Osteoblast (primary cell): ENCODE results near the gene CBX2. TPM values are rescaled to one million over a fixed set of nuclear protein-coding genes. Genes with fewer than 3 reads are reported as not detected.
A peak's percentile ranks its signal among the peaks of the same experiment; 100 is the strongest.

Source experiments
- DNase-seq: peaks from one replicate; pipeline ENCODE4 v3.0.0; 2011; ENCODE audit warnings: low spot score, mixed read lengths; ENCODE audit not compliant: insufficient read length; ENCODE audit errors: missing footprints
- H2AFZ ChIP-seq: 2 replicates; pipeline ENCODE4 v1.6.0; 2011; ENCODE audit warnings: mild to moderate bottlenecking, low read length
- H3K27ac ChIP-seq: 2 replicates; pipeline ENCODE4 v1.5.1; 2011; ENCODE audit warnings: mild to moderate bottlenecking, low read depth, low read length, moderate library complexity
- H3K27me3 ChIP-seq: 2 replicates; pipeline ENCODE4 v1.6.0; 2012; ENCODE audit warnings: mild to moderate bottlenecking, control low read depth, inconsistent platforms, low read length, moderate library complexity; ENCODE audit not compliant: insufficient read depth
- H3K36me3 ChIP-seq: 2 replicates; pipeline ENCODE4 v1.5.1; 2011; ENCODE audit warnings: mild to moderate bottlenecking, low read length, control low read depth, moderate library complexity; ENCODE audit not compliant: insufficient read depth
- H3K4me1 ChIP-seq: 2 replicates; pipeline ENCODE4 v1.5.1; 2011; ENCODE audit warnings: mild to moderate bottlenecking, low read length, control low read depth, moderate library complexity; ENCODE audit not compliant: insufficient read depth
- H3K4me2 ChIP-seq: 2 replicates; pipeline ENCODE4 v1.6.0; 2011; ENCODE audit warnings: mild to moderate bottlenecking, low read length; ENCODE audit not compliant: insufficient read depth
- H3K4me3 ChIP-seq: fragments of 200-600 bp; sonication (generic); 3 replicates; pipeline ENCODE4 v1.5.1; 2012; ENCODE audit warnings: mild to moderate bottlenecking, low read length, inconsistent platforms; ENCODE audit not compliant: insufficient read depth
- H3K79me2 ChIP-seq: 2 replicates; pipeline ENCODE4 v1.6.0; 2012; ENCODE audit warnings: mild to moderate bottlenecking, low read length, control low read depth, inconsistent platforms; ENCODE audit not compliant: insufficient read depth
- H3K9me3 ChIP-seq: 2 replicates; pipeline ENCODE4 v1.5.1; 2011; ENCODE audit warnings: low read depth, low read length, control low read depth
- H4K20me1 ChIP-seq: 2 replicates; pipeline ENCODE4 v1.6.0; 2012; ENCODE audit warnings: mild to moderate bottlenecking, low read length, control low read depth; ENCODE audit not compliant: insufficient read depth
- CTCF ChIP-seq: IDR thresholded peaks from 2 replicates; pipeline ENCODE4 v1.5.1; 2011; ENCODE audit warnings: mild to moderate bottlenecking, low read depth, low read length, moderate library complexity; ENCODE audit errors: extremely low read depth
- total RNA-seq: library from RNA; depleted of rRNA; stranded (reverse); fragments of >200 nt; gene quantifications from 2 replicates; pipeline ENCODE4 v1.2.3, GENCODE V29; 2012

Gene CBX2
- total RNA-seq, 1 donor, result 1.1 TPM

- peaks cover 18% of the 10 kb centered on the region for H3K4me1 ChIP-seq
- TF ChIP-seq CTCF, result no peak
- no peak overlapping the region for H3K4me3 ChIP-seq
- no peak overlapping the region for H3K4me2 ChIP-seq
- H3K9me3 ChIP-seq, result no peaks in the 10 kb centered on the region
- peaks cover 12% of the 10 kb centered on the region for H4K20me1 ChIP-seq
- H3K79me2 ChIP-seq, result no peaks in the 10 kb centered on the region
- no peak for DNase-seq
- H3K36me3 ChIP-seq, result no peaks in the 10 kb centered on the region
- peaks cover 71% of the 10 kb centered on the region for H3K27me3 ChIP-seq
- no peak overlapping the region for H3K27ac ChIP-seq
- no peak overlapping the region for H2AFZ ChIP-seq
Measured at GRCh38 chr17:79799538-79800324, 21.8 kb downstream of the CBX2 start.

GRCh38 chr17:79800325-79801155 is 22.6 kb downstream of the CBX2 start:
- H3K27ac ChIP-seq, result no peak overlapping the region
- peaks cover 79% of the 10 kb centered on the region for H3K27me3 ChIP-seq
- no peak overlapping the region for H3K4me3 ChIP-seq
- H3K36me3 ChIP-seq, result no peaks in the 10 kb centered on the region
- peak overlapping the region; percentile 6 for H3K4me2 ChIP-seq
- no peak overlapping the region for H2AFZ ChIP-seq
- H3K79me2 ChIP-seq, result no peaks in the 10 kb centered on the region
- peak; percentile 94 for DNase-seq
- H4K20me1 ChIP-seq, result peaks cover 12% of the 10 kb centered on the region
- H3K9me3 ChIP-seq, result no peaks in the 10 kb centered on the region
- TF ChIP-seq CTCF, result no peak
- peaks cover 18% of the 10 kb centered on the region for H3K4me1 ChIP-seq

GRCh38 chr17:79801156-79802038 is 23.4 kb downstream of the CBX2 start:
- Histone ChIP-seq H3K4me1 (peaks cover 14% of the 10 kb centered on the region), H3K27me3 (peaks cover 88% of the 10 kb centered on the region), H3K9me3 (no peaks in the 10 kb centered on the region), H3K4me3 (no peak overlapping the region), H3K36me3 (no peaks in the 10 kb centered on the region), H2AFZ (no peak overlapping the region), H4K20me1 (peaks cover 6% of the 10 kb centered on the region), H3K79me2 (no peaks in the 10 kb centered on the region), H3K4me2 (no peak overlapping the region), H3K27ac (no peak overlapping the region)
- no peak for DNase-seq
- no peak for TF ChIP-seq CTCF
